Neural crest cell (in vitro differentiated cells): ENCODE results near the gene MLN. TPM values are rescaled to one million over a fixed set of nuclear protein-coding genes. Genes with fewer than 3 reads are reported as not detected.
A peak's percentile ranks its signal among the peaks of the same experiment; 100 is the strongest.

Experiments
- DNase-seq: peaks from one replicate; pipeline ENCODE4 v3.0.0; 2021; ENCODE audit warnings: low read depth, mixed read lengths, low spot score
- H3K27ac Mint-ChIP-seq: one replicate; pipeline ENCODE4 v1.8.0; 2021; ENCODE audit warnings: mild to moderate bottlenecking, mixed read lengths; ENCODE audit not compliant: unreplicated experiment
- H3K27me3 Mint-ChIP-seq: 2 replicates; pipeline ENCODE4 v1.8.0; 2021; ENCODE audit warnings: low read depth, mild to moderate bottlenecking, mixed read lengths
- H3K36me3 Mint-ChIP-seq: 2 replicates; pipeline ENCODE4 v1.8.0; 2021; ENCODE audit warnings: low read depth, mild to moderate bottlenecking, mixed read lengths
- H3K4me1 Mint-ChIP-seq: 2 replicates; pipeline ENCODE4 v1.8.0; 2021; ENCODE audit warnings: mixed read lengths
- H3K4me3 Mint-ChIP-seq: one replicate; pipeline ENCODE4 v1.8.0; 2021; ENCODE audit warnings: mild to moderate bottlenecking, mixed read lengths
- H3K9me3 Mint-ChIP-seq: 2 replicates; pipeline ENCODE4 v1.8.0; 2021; ENCODE audit warnings: mixed read lengths
- total RNA-seq: library from RNA; stranded (reverse); gene quantifications from 2 replicates; pipeline ENCODE4 v1.2.1, GENCODE V29; 2021
- TF ChIP-seq, protein P1 (sequence below): fragments of 200-600 bp; sonication (generic); conservative IDR thresholded peaks from 2 replicates; pipeline ENCODE4 v1.5.0; 2021; ENCODE audit warnings: antibody characterized with exemption, mild to moderate bottlenecking

Gene MLN
- total RNA-seq, 1 donor from 2014 or later: not detected

DNA sequence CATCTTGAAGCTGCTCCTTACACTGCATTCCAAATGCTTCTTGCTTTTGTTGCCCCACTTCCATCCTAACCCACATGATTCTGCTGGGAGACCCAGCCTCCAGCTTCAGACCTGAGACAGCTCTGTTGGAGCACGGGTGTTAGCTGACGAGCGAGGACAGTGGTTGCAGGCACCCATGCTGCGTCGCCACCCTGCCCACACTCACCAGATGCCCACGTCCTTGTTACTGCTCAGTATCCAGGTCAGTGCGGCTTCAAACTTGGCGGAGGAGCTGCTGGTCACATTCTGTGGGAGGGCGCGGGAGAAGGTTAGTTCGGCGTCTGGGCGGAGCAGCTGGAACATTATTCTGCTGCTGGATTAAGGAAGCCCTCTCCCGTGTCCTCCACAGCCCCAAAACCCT lies 23.9 kb downstream of the MLN start:
- TF ChIP-seq, protein P1, sequence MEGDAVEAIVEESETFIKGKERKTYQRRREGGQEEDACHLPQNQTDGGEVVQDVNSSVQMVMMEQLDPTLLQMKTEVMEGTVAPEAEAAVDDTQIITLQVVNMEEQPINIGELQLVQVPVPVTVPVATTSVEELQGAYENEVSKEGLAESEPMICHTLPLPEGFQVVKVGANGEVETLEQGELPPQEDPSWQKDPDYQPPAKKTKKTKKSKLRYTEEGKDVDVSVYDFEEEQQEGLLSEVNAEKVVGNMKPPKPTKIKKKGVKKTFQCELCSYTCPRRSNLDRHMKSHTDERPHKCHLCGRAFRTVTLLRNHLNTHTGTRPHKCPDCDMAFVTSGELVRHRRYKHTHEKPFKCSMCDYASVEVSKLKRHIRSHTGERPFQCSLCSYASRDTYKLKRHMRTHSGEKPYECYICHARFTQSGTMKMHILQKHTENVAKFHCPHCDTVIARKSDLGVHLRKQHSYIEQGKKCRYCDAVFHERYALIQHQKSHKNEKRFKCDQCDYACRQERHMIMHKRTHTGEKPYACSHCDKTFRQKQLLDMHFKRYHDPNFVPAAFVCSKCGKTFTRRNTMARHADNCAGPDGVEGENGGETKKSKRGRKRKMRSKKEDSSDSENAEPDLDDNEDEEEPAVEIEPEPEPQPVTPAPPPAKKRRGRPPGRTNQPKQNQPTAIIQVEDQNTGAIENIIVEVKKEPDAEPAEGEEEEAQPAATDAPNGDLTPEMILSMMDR: no peak
- Mint-ChIP-seq H3K36me3 (peaks cover 23% of the 10 kb centered on the region), H3K9me3 (no peaks in the 10 kb centered on the region), H3K4me3 (no peak overlapping the region), H3K4me1 (peaks cover 41% of the 10 kb centered on the region), H3K27ac (peak overlapping the region; percentile 50), H3K27me3 (no peaks in the 10 kb centered on the region)
- DNase-seq: no peak

- H3K4me1 Mint-ChIP-seq: peaks cover 35% of the 10 kb centered on the region
- no peak for DNase-seq
- H3K27me3 Mint-ChIP-seq: no peaks in the 10 kb centered on the region
- H3K36me3 Mint-ChIP-seq: peaks cover 24% of the 10 kb centered on the region
- H3K9me3 Mint-ChIP-seq: no peaks in the 10 kb centered on the region
- H3K4me3 Mint-ChIP-seq: no peak overlapping the region
- H3K27ac Mint-ChIP-seq: no peak overlapping the region
- TF ChIP-seq, protein P1: peak; percentile 44
These were observed 24.5 kb downstream of the MLN start for GRCh38 chr6:33779290-33779689.

DNA sequence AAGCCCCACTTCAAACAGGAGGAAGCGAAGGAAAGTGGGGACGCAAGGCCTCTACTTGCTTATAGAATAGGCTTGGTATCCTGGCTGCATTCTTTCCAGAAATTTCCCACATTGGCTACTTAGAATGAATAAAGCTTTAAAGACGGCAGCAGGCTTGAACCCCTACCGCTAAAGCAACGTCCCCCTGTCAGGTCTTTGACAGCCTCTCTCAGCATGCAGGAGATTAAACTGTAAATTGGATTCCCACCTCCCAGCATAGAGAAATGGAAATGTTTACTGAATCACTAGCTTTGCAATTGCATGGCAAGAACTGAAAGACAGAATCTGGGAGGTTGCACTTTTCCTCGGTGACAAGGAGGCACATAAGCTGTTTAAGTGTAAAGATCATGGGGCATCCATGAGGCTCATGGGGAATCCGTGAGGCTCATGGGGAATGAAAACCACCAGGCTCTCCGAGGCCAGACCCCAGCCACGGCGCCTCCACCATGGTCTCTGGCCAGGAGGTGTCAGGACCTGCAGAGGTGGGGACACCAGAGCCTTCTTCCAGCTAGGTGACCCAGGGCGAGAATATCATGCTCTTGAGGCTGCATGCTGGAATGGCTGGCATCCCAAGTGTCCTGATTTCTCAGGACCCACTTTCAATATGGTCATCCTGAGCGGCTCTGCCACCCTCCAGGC lies 25.2 kb downstream of the MLN start:
- Mint-ChIP-seq H3K4me3 (no peak overlapping the region), H3K27ac (no peak overlapping the region), H3K27me3 (no peaks in the 10 kb centered on the region), H3K36me3 (peaks cover 24% of the 10 kb centered on the region), H3K9me3 (no peaks in the 10 kb centered on the region), H3K4me1 (peaks cover 35% of the 10 kb centered on the region)
- DNase-seq: no peak
- TF ChIP-seq, protein P1: no peak

GRCh38 chr6:33777398-33778388 lies 26.1 kb downstream of the MLN start:
- Mint-ChIP-seq H3K9me3 (no peaks in the 10 kb centered on the region), H3K4me1 (peaks cover 35% of the 10 kb centered on the region), H3K27me3 (no peaks in the 10 kb centered on the region), H3K36me3 (peaks cover 24% of the 10 kb centered on the region), H3K4me3 (no peak overlapping the region), H3K27ac (no peak overlapping the region)
- TF ChIP-seq, protein P1: no peak
- DNase-seq: no peak

GRCh38 chr6:33776764-33777163 lies 27.0 kb downstream of the MLN start:
- TF ChIP-seq, protein P1: no peak
- no peak for DNase-seq
- peaks cover 32% of the 10 kb centered on the region for H3K4me1 Mint-ChIP-seq
- no peak overlapping the region for H3K4me3 Mint-ChIP-seq
- H3K27ac Mint-ChIP-seq: no peak overlapping the region
- H3K27me3 Mint-ChIP-seq: no peaks in the 10 kb centered on the region
- H3K36me3 Mint-ChIP-seq: peaks cover 22% of the 10 kb centered on the region
- H3K9me3 Mint-ChIP-seq: no peaks in the 10 kb centered on the region
